ENCODE measurements around the gene ZSCAN30.

DNA sequence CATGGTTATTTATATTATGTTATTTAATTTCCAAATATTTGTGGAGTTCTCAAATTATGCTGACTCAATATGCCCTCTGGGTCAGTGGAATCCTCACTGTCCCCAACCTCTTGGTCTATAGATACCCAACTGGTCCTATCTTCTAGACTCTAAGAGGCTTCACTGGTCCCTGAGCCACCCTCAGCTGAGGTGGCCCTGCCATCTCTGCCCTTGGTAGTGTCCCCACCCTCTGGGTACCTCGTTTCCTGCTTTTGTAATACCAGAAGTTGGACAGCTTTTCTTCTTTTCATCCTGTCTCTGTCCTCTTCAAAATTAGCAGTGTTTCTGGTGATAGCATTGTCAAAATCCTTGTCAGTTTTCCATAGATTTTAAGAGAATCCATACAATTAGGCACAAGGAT, 11.9 kb downstream of the ZSCAN30 start:
- TF ChIP-seq, protein P1, sequence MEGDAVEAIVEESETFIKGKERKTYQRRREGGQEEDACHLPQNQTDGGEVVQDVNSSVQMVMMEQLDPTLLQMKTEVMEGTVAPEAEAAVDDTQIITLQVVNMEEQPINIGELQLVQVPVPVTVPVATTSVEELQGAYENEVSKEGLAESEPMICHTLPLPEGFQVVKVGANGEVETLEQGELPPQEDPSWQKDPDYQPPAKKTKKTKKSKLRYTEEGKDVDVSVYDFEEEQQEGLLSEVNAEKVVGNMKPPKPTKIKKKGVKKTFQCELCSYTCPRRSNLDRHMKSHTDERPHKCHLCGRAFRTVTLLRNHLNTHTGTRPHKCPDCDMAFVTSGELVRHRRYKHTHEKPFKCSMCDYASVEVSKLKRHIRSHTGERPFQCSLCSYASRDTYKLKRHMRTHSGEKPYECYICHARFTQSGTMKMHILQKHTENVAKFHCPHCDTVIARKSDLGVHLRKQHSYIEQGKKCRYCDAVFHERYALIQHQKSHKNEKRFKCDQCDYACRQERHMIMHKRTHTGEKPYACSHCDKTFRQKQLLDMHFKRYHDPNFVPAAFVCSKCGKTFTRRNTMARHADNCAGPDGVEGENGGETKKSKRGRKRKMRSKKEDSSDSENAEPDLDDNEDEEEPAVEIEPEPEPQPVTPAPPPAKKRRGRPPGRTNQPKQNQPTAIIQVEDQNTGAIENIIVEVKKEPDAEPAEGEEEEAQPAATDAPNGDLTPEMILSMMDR (IDR thresholded peaks at IDR 0.05): no peak
- TF ChIP-seq POLR2A (IDR thresholded peaks at IDR 0.05): no peak

Data from heart left ventricle (tissue), 13 donors.